Hepatocyte (in vitro differentiated cells): ENCODE measurements around the gene MAPK8IP3. TPM values are rescaled to one million over a fixed set of nuclear protein-coding genes. Genes with fewer than 3 reads are reported as not detected.
"Not testable (repeated sequence)": the region's sequence is repeated elsewhere in the genome, so short reads cannot be mapped to it uniquely, and the experiment has no call there.

Experiments used
- DNase-seq: peaks from one replicate; pipeline ENCODE4 v3.0.0-alpha.2; 2016; ENCODE audit warnings: low spot score
- H2AFZ ChIP-seq: fragments of 200-600 bp; sonication (generic); 2 replicates; pipeline ENCODE4 v1.6.0; 2016; ENCODE audit warnings: antibody characterized with exemption, mild to moderate bottlenecking
- H3K27ac ChIP-seq: fragments of 200-600 bp; sonication (generic); 2 replicates; pipeline ENCODE4 v1.5.1; 2016; ENCODE audit warnings: mild to moderate bottlenecking
- H3K27me3 ChIP-seq: fragments of 200-600 bp; sonication (generic); 2 replicates; pipeline ENCODE4 v1.6.1; 2016
- H3K36me3 ChIP-seq: fragments of 200-600 bp; sonication (generic); replicated peaks from 2 replicates; pipeline ENCODE4 v1.5.1; 2016; ENCODE audit warnings: low read depth; ENCODE audit not compliant: insufficient read depth
- H3K4me1 ChIP-seq: fragments of 200-600 bp; sonication (generic); 2 replicates; pipeline ENCODE4 v1.5.1; 2016; ENCODE audit warnings: mild to moderate bottlenecking, moderate library complexity; ENCODE audit not compliant: insufficient read depth
- H3K4me2 ChIP-seq: fragments of 200-600 bp; sonication (generic); 2 replicates; pipeline ENCODE4 v1.6.0; 2016
- H3K4me3 ChIP-seq: fragments of 200-600 bp; sonication (generic); 2 replicates; pipeline ENCODE4 v1.5.1; 2016; ENCODE audit warnings: mild to moderate bottlenecking
- H3K79me2 ChIP-seq: fragments of 200-600 bp; sonication (generic); 2 replicates; pipeline ENCODE4 v1.6.0; 2017; ENCODE audit warnings: mild to moderate bottlenecking
- H3K9me2 ChIP-seq: fragments of 200-600 bp; sonication (generic); replicated peaks from 2 replicates; pipeline ENCODE4 v1.6.0; 2017; ENCODE audit warnings: mild to moderate bottlenecking; ENCODE audit not compliant: insufficient read depth
- H3K9me3 ChIP-seq: fragments of 200-600 bp; sonication (generic); 2 replicates; pipeline ENCODE4 v1.5.1; 2016; ENCODE audit warnings: low read depth, mild to moderate bottlenecking
- H4K20me1 ChIP-seq: fragments of 200-600 bp; sonication (generic); 2 replicates; pipeline ENCODE4 v1.6.0; 2016; ENCODE audit warnings: mild to moderate bottlenecking; ENCODE audit not compliant: insufficient read depth, poor library complexity, severe bottlenecking
- CTCF ChIP-seq: fragments of 200-600 bp; sonication (generic); IDR thresholded peaks from 2 replicates; pipeline ENCODE4 v1.5.1; 2016; ENCODE audit warnings: antibody characterized with exemption, mild to moderate bottlenecking; ENCODE audit not compliant: poor library complexity
- EZH2 ChIP-seq: fragments of 200-600 bp; sonication (generic); IDR thresholded peaks from 2 replicates; pipeline ENCODE4 v1.6.1; 2016; ENCODE audit warnings: antibody characterized with exemption, mild to moderate bottlenecking, borderline replicate concordance
- EZH2phosphoT487 ChIP-seq: fragments of 200-600 bp; sonication (generic); IDR thresholded peaks from one replicate; pipeline ENCODE4 v1.6.1; 2018; ENCODE audit warnings: antibody characterized with exemption, mild to moderate bottlenecking, low read depth, moderate library complexity; ENCODE audit not compliant: unreplicated experiment, severe bottlenecking
- whole genome bisulfite sequencing: methylation state at CpG from one replicate; pipeline ENCODE4 v1.1.6; 2016; ENCODE audit warnings: low lambda C conversion rate; ENCODE audit errors: missing lambda C conversion rate; 5-methylcytosine and 5-hydroxymethylcytosine counted together
- polyA plus RNA-seq: library from polyadenylated mRNA; unstranded; fragments of >200 nt; fragmentation: Nextera tagmentation; extraction: Ambion mirVana; gene quantifications from 2 replicates; pipeline ENCODE4 v1.2.1, GENCODE V29; 2016
- total RNA-seq: library from RNA; depleted of rRNA; stranded (reverse); fragments of >200 nt; gene quantifications from 2 replicates; pipeline ENCODE4 v1.2.3, GENCODE V29; 2014

MAPK8IP3 gene
- total and polyA plus RNA-seq, 2 experiments from 2014 or later: 42.3 to 44.9 TPM

GRCh38 chr16:1719559-1720229 lies 13.7 kb downstream of the MAPK8IP3 start:
- not testable (repeated sequence) for H3K9me3 ChIP-seq, H3K27ac ChIP-seq, H3K4me1 ChIP-seq, H3K4me2 ChIP-seq, H3K9me2 ChIP-seq, H3K27me3 ChIP-seq, DNase-seq, H2AFZ ChIP-seq, H3K4me3 ChIP-seq, H3K36me3 ChIP-seq
- 92% methylated on average over 12 of the region's 12 CpGs for WGBS
- H3K79me2 ChIP-seq: peaks cover 86% of the 10 kb centered on the region
- H4K20me1 ChIP-seq: peaks cover 21% of the 10 kb centered on the region

- H3K79me2 ChIP-seq: peaks cover 76% of the 10 kb centered on the region
- TF ChIP-seq CTCF: no peak
- no peak for TF ChIP-seq EZH2
- TF ChIP-seq EZH2phosphoT487: no peak
- no peaks in the 10 kb centered on the region for H3K27me3 ChIP-seq
- WGBS: 96% methylated on average over 9 of the region's 9 CpGs
- H3K4me3 ChIP-seq: no peak overlapping the region
- no peak overlapping the region for H3K27ac ChIP-seq
- no peak overlapping the region for H3K4me2 ChIP-seq
- DNase-seq: no peak
- H3K4me1 ChIP-seq: peaks cover 4% of the 10 kb centered on the region
- no peaks in the 10 kb centered on the region for H3K9me3 ChIP-seq
- H3K9me2 ChIP-seq: no peaks in the 10 kb centered on the region
- H4K20me1 ChIP-seq: peaks cover 12% of the 10 kb centered on the region
- H3K36me3 ChIP-seq: no peaks in the 10 kb centered on the region
- H2AFZ ChIP-seq: no peak overlapping the region
Measured at GRCh38 chr16:1721372-1721771, 15.4 kb downstream of the MAPK8IP3 start.

GRCh38 chr16:1723450-1724147 lies 17.6 kb downstream of the MAPK8IP3 start:
- H2AFZ ChIP-seq: no peak overlapping the region
- H3K4me3 ChIP-seq: no peak overlapping the region
- no peaks in the 10 kb centered on the region for H3K36me3 ChIP-seq
- H3K27ac ChIP-seq: no peak overlapping the region
- WGBS: 64% methylated on average over 6 of the region's 6 CpGs
- peaks cover 4% of the 10 kb centered on the region for H3K4me1 ChIP-seq
- H3K9me2 ChIP-seq: no peaks in the 10 kb centered on the region
- no peaks in the 10 kb centered on the region for H3K9me3 ChIP-seq
- peaks cover 13% of the 10 kb centered on the region for H4K20me1 ChIP-seq
- peaks cover 58% of the 10 kb centered on the region for H3K79me2 ChIP-seq
- no peak overlapping the region for H3K4me2 ChIP-seq
- TF ChIP-seq CTCF (peak; percentile 60), EZH2phosphoT487 (no peak)
- no peaks in the 10 kb centered on the region for H3K27me3 ChIP-seq
- DNase-seq: peak; percentile 70

- no peaks in the 10 kb centered on the region for H3K9me2 ChIP-seq
- H3K36me3 ChIP-seq: no peaks in the 10 kb centered on the region
- H2AFZ ChIP-seq: no peak overlapping the region
- peaks cover 50% of the 10 kb centered on the region for H3K79me2 ChIP-seq
- no peak overlapping the region for H3K4me2 ChIP-seq
- H3K27ac ChIP-seq: no peak overlapping the region
- H3K4me3 ChIP-seq: no peak overlapping the region
- 98% methylated on average over 12 of the region's 12 CpGs for WGBS
- peaks cover 4% of the 10 kb centered on the region for H3K4me1 ChIP-seq
- H3K9me3 ChIP-seq: no peaks in the 10 kb centered on the region
- no peak for TF ChIP-seq CTCF
- TF ChIP-seq EZH2phosphoT487: no peak
- TF ChIP-seq EZH2: no peak
- H4K20me1 ChIP-seq: peaks cover 13% of the 10 kb centered on the region
- no peaks in the 10 kb centered on the region for H3K27me3 ChIP-seq
- DNase-seq: no peak
Measured at GRCh38 chr16:1724491-1724890, 18.5 kb downstream of the MAPK8IP3 start.
